Subcutaneous adipose tissue (tissue), 4 donors: ENCODE data around the gene CHMP2A. TPM values are rescaled to one million over a fixed set of nuclear protein-coding genes. Genes with fewer than 3 reads are reported as not detected.

Source experiments
- total RNA-seq, 4 donors: library from RNA; depleted of rRNA; stranded (reverse); fragments of >200 nt; gene quantifications; one replicate each; pipeline ENCODE4 v1.1.0, GENCODE V29; 2016
- TF ChIP-seq, protein P1 (sequence below): fragments of 450-650 bp; IDR thresholded peaks from one replicate; pipeline ENCODE4 v1.5.1; 2016; ENCODE audit warnings: low read depth, mild to moderate bottlenecking, control low read depth, antibody characterized with exemption, moderate library complexity

CHMP2A gene
- 100 to 1,000 TPM in 2 of 4 donors, 10 to 100 TPM in 2; 96.8 to 133 (median 106) TPM for total RNA-seq

DNA sequence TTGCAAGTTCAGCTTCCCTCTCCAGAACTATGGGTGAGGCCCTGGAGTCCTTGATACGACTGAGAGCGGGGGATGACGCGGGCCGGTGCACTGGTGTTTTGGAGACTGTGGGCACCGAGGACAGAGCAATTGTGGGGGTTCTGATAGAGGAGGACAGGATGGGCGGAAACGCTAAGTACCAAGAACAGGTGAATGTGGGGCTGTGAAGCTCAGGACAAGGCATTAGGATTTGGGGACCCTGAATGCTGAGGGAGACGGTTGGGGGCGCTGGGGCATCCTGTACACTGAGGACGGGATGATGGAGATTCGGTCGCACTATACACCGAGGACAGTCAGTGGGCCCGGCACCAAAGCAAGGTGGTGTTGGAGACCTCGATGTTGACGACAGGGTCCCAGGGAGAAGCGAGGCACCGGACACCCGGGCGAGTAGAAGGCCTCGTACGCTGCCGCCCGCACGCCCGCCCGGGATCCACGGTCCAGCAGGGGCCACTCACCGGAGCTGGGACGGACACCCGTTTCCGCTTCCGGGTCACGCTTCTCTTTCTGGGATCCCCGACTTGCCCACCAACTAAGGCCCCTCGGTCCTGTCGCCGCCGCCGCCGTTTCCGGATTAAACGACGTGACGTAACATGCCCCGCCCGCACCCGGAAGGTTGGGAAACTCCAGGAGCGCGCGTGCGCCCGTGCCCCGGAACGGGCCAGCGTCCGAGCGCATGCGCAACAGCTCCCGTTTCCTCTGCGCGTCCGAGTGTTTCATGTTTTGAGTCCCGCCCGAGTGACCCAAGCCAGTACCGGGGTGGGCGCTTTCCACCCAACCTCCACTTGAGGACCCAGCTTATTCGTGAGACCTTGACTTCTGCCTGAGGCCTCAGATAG, at the start of gene CHMP2A:
Gene CHMP2A, minus strand, starts transcription at position 612 of the 875 bp plus-strand sequence. CDS start 893 bp downstream, outside the sequence.
- TF ChIP-seq, protein P1, sequence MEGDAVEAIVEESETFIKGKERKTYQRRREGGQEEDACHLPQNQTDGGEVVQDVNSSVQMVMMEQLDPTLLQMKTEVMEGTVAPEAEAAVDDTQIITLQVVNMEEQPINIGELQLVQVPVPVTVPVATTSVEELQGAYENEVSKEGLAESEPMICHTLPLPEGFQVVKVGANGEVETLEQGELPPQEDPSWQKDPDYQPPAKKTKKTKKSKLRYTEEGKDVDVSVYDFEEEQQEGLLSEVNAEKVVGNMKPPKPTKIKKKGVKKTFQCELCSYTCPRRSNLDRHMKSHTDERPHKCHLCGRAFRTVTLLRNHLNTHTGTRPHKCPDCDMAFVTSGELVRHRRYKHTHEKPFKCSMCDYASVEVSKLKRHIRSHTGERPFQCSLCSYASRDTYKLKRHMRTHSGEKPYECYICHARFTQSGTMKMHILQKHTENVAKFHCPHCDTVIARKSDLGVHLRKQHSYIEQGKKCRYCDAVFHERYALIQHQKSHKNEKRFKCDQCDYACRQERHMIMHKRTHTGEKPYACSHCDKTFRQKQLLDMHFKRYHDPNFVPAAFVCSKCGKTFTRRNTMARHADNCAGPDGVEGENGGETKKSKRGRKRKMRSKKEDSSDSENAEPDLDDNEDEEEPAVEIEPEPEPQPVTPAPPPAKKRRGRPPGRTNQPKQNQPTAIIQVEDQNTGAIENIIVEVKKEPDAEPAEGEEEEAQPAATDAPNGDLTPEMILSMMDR, result no peak

DNA sequence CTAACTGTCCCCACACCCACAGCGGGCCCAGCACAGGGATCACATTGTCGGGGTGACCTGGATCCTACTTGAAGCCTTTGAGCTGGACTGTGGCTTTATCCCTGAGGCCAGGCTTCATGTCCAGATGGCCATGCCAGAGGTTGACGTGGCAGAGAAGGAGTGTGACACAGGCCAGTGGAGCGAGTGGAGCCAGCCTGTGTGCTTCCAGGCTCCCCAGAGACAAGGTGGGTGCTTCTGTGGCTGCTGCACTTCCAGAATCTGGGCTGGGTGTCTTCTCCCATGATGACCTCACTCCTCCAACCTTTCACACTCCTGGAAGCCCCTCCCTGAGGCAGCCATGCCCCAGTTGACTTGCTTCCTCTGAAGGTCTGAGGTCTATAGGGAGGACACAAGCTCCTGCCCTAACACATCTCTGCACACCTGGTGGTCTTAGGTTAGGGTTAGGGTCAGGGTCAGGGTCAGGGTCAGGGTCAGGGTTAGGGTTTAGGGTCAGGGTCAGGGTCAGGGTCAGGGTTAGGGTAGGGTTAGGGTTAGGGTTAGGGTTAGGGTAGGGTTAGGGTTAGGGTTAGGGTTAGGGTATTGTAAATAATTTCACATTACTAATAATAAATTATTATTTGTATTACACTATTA, 31.3 kb upstream of the CHMP2A start:
- TF ChIP-seq, protein P1, result no peak

DNA sequence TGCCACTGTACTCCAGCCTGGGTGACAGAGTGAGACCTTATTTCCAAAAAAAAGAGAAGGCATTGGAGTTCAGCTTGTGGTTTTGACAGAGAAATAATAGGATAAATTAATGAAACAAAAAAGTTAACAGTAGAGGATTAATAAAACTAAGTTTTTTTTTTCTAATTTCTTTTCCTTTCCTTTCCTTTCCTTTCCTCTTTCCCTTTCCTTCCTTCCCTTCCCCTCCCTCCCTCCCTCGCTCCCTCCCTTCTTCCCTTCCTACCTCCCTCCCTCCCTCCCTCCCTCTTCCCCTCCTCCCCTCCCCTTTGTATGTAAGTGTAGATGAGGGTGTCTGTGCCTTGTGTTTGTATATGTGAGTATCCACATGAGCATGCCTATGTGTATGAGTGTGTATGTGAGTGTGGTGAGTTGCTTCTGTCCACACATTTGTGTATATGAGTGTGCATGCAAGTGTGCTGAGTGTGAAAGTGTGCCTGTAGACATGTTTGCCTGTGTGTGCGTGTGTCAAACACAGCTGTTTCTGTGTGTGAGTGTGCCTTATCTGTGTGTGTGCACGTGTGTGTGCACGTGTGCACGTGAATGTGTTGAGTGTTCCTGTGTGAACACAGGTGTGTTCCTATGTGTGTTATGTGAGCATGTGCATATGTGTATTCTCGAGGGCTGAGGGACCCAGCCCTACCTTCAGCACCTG, 30.7 kb upstream of the CHMP2A start:
- TF ChIP-seq, protein P1, result no peak

DNA sequence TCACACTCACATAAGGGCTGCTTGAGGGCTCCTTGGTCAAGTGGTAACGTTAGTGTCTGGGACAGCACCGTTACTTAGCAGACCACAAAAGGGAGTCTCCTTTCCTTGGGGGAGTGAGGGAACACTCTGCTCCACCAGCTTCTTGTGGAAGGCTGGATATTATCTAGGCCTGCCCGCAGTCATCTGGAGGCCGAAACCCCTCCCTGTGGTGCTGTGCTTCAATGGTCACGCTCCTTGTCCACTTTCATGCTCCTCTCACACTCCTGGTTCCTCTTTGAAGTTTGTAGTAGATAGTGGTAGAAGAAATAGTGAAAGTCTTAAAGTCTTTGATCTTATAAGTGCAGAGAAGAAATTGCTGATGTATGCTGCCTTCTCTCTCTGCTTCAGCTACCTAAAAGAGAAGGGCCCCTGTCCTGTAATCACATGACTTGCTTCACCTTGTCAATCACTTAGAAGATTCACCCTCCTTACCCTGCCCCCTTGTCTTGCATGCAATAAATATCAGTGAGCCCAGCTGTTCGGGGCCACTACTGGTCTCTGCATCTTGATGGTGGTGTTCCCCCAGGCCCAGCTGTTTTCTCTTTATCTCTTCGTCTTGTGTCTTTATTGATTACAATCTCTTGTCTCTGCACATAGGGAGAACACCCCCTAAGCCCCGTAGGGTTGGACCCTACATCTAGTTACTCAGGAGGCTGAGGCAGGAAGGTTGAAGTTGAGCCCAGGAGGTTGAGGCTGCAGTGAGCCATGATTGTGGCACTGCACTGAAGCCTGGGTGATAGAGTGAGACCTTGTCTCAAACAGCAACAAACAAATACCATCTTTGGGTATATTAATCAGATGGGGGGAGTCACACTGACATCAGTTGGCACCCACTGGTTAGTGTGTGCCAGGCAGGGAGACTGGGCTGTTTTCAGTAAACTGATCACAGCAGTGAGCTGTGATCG, 29.9 kb upstream of the CHMP2A start:
- TF ChIP-seq, protein P1, result no peak

DNA sequence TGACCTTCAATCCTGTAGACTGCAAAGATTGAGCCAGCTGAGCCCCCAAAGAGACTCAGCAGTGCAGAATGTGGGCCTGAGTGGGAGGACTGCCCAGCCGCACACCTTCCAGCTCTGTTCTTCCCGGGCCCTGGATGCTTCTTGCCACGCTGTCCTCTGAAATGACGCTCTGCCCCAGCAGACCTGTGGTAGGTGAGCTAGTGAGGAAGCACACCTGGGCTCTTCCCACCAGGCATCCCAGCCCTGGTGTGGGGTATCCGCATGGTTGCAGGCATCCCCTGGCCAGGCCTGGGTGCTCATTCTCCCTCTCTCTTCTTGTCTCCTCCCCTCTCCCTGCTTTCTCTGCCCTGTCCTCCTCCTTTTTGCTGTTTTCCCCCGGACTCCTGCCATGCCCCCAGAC, 28.1 kb upstream of the CHMP2A start:
- TF ChIP-seq, protein P1, result no peak

DNA sequence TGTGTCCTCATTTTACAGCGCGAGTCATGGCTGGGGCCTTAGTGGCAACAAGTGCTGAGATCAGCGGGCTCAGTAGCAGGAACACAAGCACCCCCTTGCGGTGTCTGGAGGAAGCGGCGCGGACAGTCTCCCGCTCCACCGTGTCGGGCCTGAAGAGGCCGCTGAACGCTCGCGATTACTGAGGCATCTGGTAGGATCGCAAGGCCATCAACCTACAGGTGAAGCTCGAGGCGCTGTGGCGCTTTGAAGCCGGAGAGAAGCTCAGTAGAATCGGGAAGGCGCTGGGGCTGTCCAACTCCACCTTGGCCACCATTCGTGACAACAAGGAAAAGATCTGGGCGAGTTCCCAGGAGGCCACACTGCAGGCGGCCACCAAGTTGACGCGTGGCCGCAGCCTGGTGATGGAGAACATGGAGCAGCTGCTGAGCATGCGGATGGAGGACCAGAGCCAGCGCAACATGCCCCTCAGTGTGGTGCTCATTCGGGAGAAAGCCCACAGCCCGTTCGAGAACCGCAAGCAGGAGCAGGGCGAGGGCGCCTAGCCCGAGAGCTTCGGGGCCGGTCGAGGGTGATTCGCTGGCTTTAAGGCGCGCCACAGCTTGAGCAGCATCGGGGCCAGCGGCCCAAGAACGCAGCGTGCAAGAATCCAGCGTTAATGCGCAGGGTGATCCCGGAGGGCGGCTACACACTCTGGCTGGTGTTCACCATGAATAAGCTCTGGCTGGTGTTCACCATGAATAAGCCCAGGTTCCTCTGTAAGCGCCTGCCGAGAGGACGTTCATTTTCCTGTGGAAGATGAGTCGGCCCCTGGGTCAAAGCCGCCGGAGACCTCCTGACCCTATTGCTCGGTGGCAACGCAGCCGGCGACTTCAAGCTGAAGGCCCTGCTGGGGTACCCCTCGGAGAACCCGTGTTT, 26.6 kb upstream of the CHMP2A start:
- TF ChIP-seq, protein P1, result no peak
